Glutamatergic neuron (in vitro differentiated cells): Measurements from ENCODE around the gene KMT2A. TPM values are rescaled to one million over a fixed set of nuclear protein-coding genes. Genes with fewer than 3 reads are reported as not detected.
A peak's percentile ranks its signal among the peaks of the same experiment; 100 is the strongest.

ENCODE experiments used
- DNase-seq: peaks from one replicate; pipeline ENCODE4 v3.0.0; 2022
- H3K27ac Mint-ChIP-seq: one replicate; pipeline ENCODE4 v1.8.0; 2020; ENCODE audit warnings: mild to moderate bottlenecking, mixed read lengths, inconsistent platforms; ENCODE audit not compliant: unreplicated experiment
- H3K27me3 Mint-ChIP-seq: one replicate; pipeline ENCODE4 v1.8.0; 2020; ENCODE audit warnings: mild to moderate bottlenecking, moderate library complexity, mixed read lengths, inconsistent platforms; ENCODE audit not compliant: unreplicated experiment
- H3K36me3 Mint-ChIP-seq: one replicate; pipeline ENCODE4 v1.8.0; 2020; ENCODE audit warnings: mild to moderate bottlenecking, mixed read lengths, inconsistent platforms; ENCODE audit not compliant: unreplicated experiment
- H3K4me1 Mint-ChIP-seq: one replicate; pipeline ENCODE4 v1.8.0; 2020; ENCODE audit warnings: mild to moderate bottlenecking, low read depth, mixed read lengths, inconsistent platforms; ENCODE audit not compliant: unreplicated experiment
- H3K4me3 Mint-ChIP-seq: one replicate; pipeline ENCODE4 v1.8.0; 2020; ENCODE audit warnings: mild to moderate bottlenecking, mixed read lengths, inconsistent platforms; ENCODE audit not compliant: unreplicated experiment
- H3K9me3 Mint-ChIP-seq: one replicate; pipeline ENCODE4 v1.8.0; 2020; ENCODE audit warnings: mild to moderate bottlenecking, moderate library complexity, mixed read lengths, inconsistent platforms; ENCODE audit not compliant: unreplicated experiment
- CTCF ChIP-seq: fragments of 200-600 bp; sonication (generic); IDR thresholded peaks from one replicate; pipeline ENCODE4 v1.5.0; 2021; ENCODE audit not compliant: partially characterized antibody, unreplicated experiment
- total RNA-seq: library from RNA; stranded (reverse); fragmentation: NEBNext Ultra II Directional; extraction: Animal tissue kit (Norgen Biotek cat#: 25700); gene quantifications from one replicate; pipeline ENCODE4 v1.2.1, GENCODE V29; 2021; ENCODE audit not compliant: unreplicated experiment

Gene KMT2A
- total RNA-seq, 1 donor from 2014 or later = 132 TPM

GRCh38 chr11:118532091-118532490, 95.8 kb downstream of the KMT2A start:
- TF ChIP-seq CTCF = no peak
- no peaks in the 10 kb centered on the region for H3K36me3 Mint-ChIP-seq
- H3K27ac Mint-ChIP-seq = peak overlapping the region; percentile 96
- H3K4me1 Mint-ChIP-seq = peaks cover 13% of the 10 kb centered on the region
- peaks cover 26% of the 10 kb centered on the region for H3K27me3 Mint-ChIP-seq
- peaks cover 16% of the 10 kb centered on the region for H3K9me3 Mint-ChIP-seq
- DNase-seq = no peak
- H3K4me3 Mint-ChIP-seq = peak overlapping the region; percentile 96

GRCh38 chr11:118532852-118533768, 96.8 kb downstream of the KMT2A start:
- peaks cover 5% of the 10 kb centered on the region for H3K36me3 Mint-ChIP-seq
- peak overlapping the region; percentile 96 for H3K4me3 Mint-ChIP-seq
- no peak overlapping the region for H3K27ac Mint-ChIP-seq
- peaks cover 13% of the 10 kb centered on the region for H3K4me1 Mint-ChIP-seq
- no peak for DNase-seq
- no peak for TF ChIP-seq CTCF
- H3K27me3 Mint-ChIP-seq = peaks cover 22% of the 10 kb centered on the region
- peaks cover 16% of the 10 kb centered on the region for H3K9me3 Mint-ChIP-seq

GRCh38 chr11:118533769-118534729, 97.8 kb downstream of the KMT2A start:
- Mint-ChIP-seq H3K36me3 (peaks cover 5% of the 10 kb centered on the region), H3K9me3 (peaks cover 16% of the 10 kb centered on the region), H3K27ac (peak overlapping the region; percentile 69), H3K4me1 (peaks cover 13% of the 10 kb centered on the region), H3K4me3 (peak overlapping the region; percentile 65), H3K27me3 (peaks cover 21% of the 10 kb centered on the region)
- peak; percentile 33 for DNase-seq
- no peak for TF ChIP-seq CTCF

GRCh38 chr11:118535261-118535660, 99.0 kb downstream of the KMT2A start:
- no peak overlapping the region for H3K4me3 Mint-ChIP-seq
- peaks cover 7% of the 10 kb centered on the region for H3K9me3 Mint-ChIP-seq
- H3K27me3 Mint-ChIP-seq = peaks cover 10% of the 10 kb centered on the region
- TF ChIP-seq CTCF = no peak
- H3K27ac Mint-ChIP-seq = peak overlapping the region; percentile 2
- H3K36me3 Mint-ChIP-seq = peaks cover 6% of the 10 kb centered on the region
- peaks cover 7% of the 10 kb centered on the region for H3K4me1 Mint-ChIP-seq
- DNase-seq = no peak
